GM12864 (cell line): ENCODE data around the gene NPM1.

ENCODE experiments used
- DNase-seq: peaks from one replicate; pipeline ENCODE4 v3.0.0-alpha.2; 2011; ENCODE audit warnings: low read depth
- H3K4me3 ChIP-seq: 2 replicates; pipeline ENCODE4 v1.5.1; 2011; ENCODE audit warnings: mild to moderate bottlenecking, low read depth, low read length, control low read depth
- CTCF ChIP-seq: IDR thresholded peaks from 2 replicates; pipeline ENCODE4 v1.5.1; 2011; ENCODE audit warnings: low read depth, mild to moderate bottlenecking, moderate library complexity, low read length, control low read depth, inconsistent platforms; ENCODE audit errors: missing control alignments

Gene NPM1

GRCh38 chr5:171415115-171415730 is 27.6 kb downstream of the NPM1 start:
- TF ChIP-seq CTCF, result no peak
- H3K4me3 ChIP-seq, result no peak overlapping the region
- no peak for DNase-seq

DNA sequence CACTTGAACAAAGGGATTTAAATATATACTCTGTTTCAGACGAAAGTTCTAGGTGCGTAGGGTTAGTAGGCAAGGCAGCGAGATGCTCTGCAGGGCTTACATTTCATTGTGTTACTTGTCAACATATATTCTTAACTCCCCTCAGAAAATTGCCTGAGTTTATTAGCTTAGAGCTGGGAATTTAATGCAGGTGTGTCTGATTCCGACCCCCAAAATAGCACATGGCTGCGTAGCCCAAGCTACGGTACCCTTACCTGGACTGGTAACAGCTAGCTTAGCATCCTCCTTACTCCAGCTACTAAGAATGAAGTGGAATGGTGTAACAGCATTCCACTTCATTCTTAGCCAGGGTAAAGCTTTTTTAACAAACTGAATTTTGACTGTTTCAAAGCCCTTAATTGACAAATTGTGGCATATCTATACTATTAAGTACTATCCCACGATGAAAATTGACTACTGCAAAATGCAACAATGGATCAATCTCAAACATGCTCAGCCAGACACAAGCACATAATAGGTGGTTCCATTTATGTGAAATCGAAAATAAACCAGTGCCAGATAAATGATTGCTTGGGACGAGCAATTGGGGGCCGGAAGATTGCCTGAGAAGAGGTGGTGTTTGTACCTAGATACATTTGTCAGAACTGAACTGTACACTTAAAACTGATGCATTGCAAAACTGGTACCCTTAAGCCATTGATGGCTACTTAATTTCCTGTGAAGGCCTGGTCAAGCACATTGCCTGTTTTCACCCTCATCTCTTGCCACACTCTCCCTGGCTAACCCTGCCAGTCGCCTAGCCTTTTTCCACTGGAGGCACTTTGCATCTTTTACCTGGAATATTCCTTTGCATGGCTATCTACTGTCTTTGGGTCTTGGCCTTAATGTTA is 28.8 kb downstream of the NPM1 start:
- H3K4me3 ChIP-seq, result no peak overlapping the region
- no peak for DNase-seq
- TF ChIP-seq CTCF, result no peak

- DNase-seq, result peak; percentile 12
- TF ChIP-seq CTCF, result peak; percentile 93
- H3K4me3 ChIP-seq, result no peak overlapping the region; the same call in 1 of the 2 replicates
Observed at GRCh38 chr5:171418316-171418981, 30.8 kb downstream of the NPM1 start.

GRCh38 chr5:171418982-171419687 is 31.5 kb downstream of the NPM1 start, which contains the start of gene FGF18:
Gene FGF18, plus strand, starts transcription at chr5:171419647. Its CDS starts 553 bp downstream, at chr5:171420200.
- no peak for TF ChIP-seq CTCF
- H3K4me3 ChIP-seq, result peak within 1 kb of the TSS; percentile 38
- DNase-seq, result no peak

- H3K4me3 ChIP-seq, result no peak overlapping the region; the same call in 1 of the 2 replicates
- TF ChIP-seq CTCF, result no peak
- no peak for DNase-seq
Observed at GRCh38 chr5:171419688-171420430, 32.2 kb downstream of the NPM1 start.
